Activated T-cell treated with anti-CD3 and anti-CD28 coated beads for 4 hours (primary cell): ENCODE data around the gene MMP21.

Experiments
- DNase-seq: peaks from one replicate; pipeline ENCODE4 v3.0.0-alpha.2; 2020

Gene MMP21

GRCh38 chr10:125792342-125793300 lies 17.0 kb upstream of the MMP21 start:
- DNase-seq, result no peak

GRCh38 chr10:125788156-125789034 lies 12.8 kb upstream of the MMP21 start:
- no peak for DNase-seq

- no peak for DNase-seq
Measured at GRCh38 chr10:125785791-125786190, 10.2 kb upstream of the MMP21 start.

- no peak for DNase-seq
Measured at GRCh38 chr10:125783957-125784356, 8.3 kb upstream of the MMP21 start.

GRCh38 chr10:125783408-125783807 lies 7.8 kb upstream of the MMP21 start:
- DNase-seq, result no peak

- no peak for DNase-seq
Measured at GRCh38 chr10:125782616-125783015, 7.0 kb upstream of the MMP21 start.

- DNase-seq, result no peak
Measured at GRCh38 chr10:125782054-125782453, 6.4 kb upstream of the MMP21 start.

- DNase-seq, result no peak
Measured at GRCh38 chr10:125781374-125781773, 5.8 kb upstream of the MMP21 start.

GRCh38 chr10:125779403-125780327 lies 4.0 kb upstream of the MMP21 start:
- no peak for DNase-seq

GRCh38 chr10:125778556-125778955 lies 2.9 kb upstream of the MMP21 start:
- no peak for DNase-seq

GRCh38 chr10:125777806-125778205 lies 2.2 kb upstream of the MMP21 start:
- DNase-seq, result no peak

- no peak for DNase-seq
Measured at GRCh38 chr10:125774581-125775191, 935 bp downstream of the MMP21 start.

GRCh38 chr10:125773687-125774543 lies 1.7 kb downstream of the MMP21 start:
- no peak for DNase-seq

GRCh38 chr10:125772864-125773180 lies 2.8 kb downstream of the MMP21 start:
- no peak for DNase-seq

GRCh38 chr10:125772112-125772863 lies 3.3 kb downstream of the MMP21 start:
- no peak for DNase-seq

- no peak for DNase-seq
Measured at GRCh38 chr10:125770844-125771243, 4.8 kb downstream of the MMP21 start.

- DNase-seq, result no peak
Measured at GRCh38 chr10:125769175-125769574, 6.4 kb downstream of the MMP21 start.

- DNase-seq, result no peak
Measured at GRCh38 chr10:125768219-125768855, 7.3 kb downstream of the MMP21 start.

- DNase-seq, result no peak
Measured at GRCh38 chr10:125766511-125766910, 9.1 kb downstream of the MMP21 start.

- no peak for DNase-seq
Measured at GRCh38 chr10:125765835-125766234, 9.8 kb downstream of the MMP21 start.
